HepG2 (cell line): Measurements from ENCODE around the gene KIAA1191. TPM values are rescaled to one million over a fixed set of nuclear protein-coding genes. Genes with fewer than 3 reads are reported as not detected.

Source experiments
- CSRNP2 ChIP-seq: sonication (generic); formaldehyde crosslinking; conservative IDR thresholded peaks from 2 replicates; pipeline ENCODE4 v1.8.0; 2022; ENCODE audit warnings: low read depth, missing genetic modification reagents
- DPF2 ChIP-seq: sonication (generic); formaldehyde crosslinking; IDR thresholded peaks from 2 replicates; pipeline ENCODE4 v1.4.0; 2020; ENCODE audit warnings: mild to moderate bottlenecking, low read depth, missing genetic modification reagents, borderline replicate concordance
- ELK4 ChIP-seq: sonication (generic); formaldehyde crosslinking; IDR thresholded peaks from 2 replicates; pipeline ENCODE4 v1.9.0; 2021; ENCODE audit warnings: missing genetic modification reagents, borderline replicate concordance
- GATAD1 ChIP-seq: IDR thresholded peaks from 2 replicates; pipeline ENCODE4 v1.6.1; 2016; ENCODE audit warnings: missing genetic modification reagents, missing compliant biosample characterization
- HNRNPH1 ChIP-seq: fragments of 200-400 bp; formaldehyde crosslinking; optimal IDR thresholded peaks from 2 replicates; pipeline ENCODE3; 2017; ENCODE audit warnings: mild to moderate bottlenecking, low read depth, low read length
- IRX3 ChIP-seq: sonication (generic); formaldehyde crosslinking; IDR thresholded peaks from 2 replicates; pipeline ENCODE4 v1.8.1; 2023; ENCODE audit warnings: mild to moderate bottlenecking, low read depth, missing genetic modification reagents, borderline replicate concordance
- NR2F1 ChIP-seq, 2 experiments: fragments of 450-650 bp in 1 of 2; formaldehyde crosslinking in 1 of 2; IDR thresholded peaks; 2 replicates each; pipeline versions ENCODE4 v1.5.0 to v1.6.1; 2016 to 2020; ENCODE audit warnings: mild to moderate bottlenecking in 1 of 2, missing compliant biosample characterization in 1 of 2, missing genetic modification reagents in 1 of 2, moderate library complexity in 1 of 2
- PBX3 ChIP-seq: sonication (generic); formaldehyde crosslinking; IDR thresholded peaks from 2 replicates; pipeline ENCODE4 v1.8.1; 2023; ENCODE audit warnings: missing genetic modification reagents, inconsistent platforms, borderline replicate concordance
- RBM22 ChIP-seq: fragments of 200-400 bp; formaldehyde crosslinking; optimal IDR thresholded peaks from 2 replicates; pipeline ENCODE3; 2017; ENCODE audit warnings: mild to moderate bottlenecking, low read length, moderate library complexity
- RNF219 ChIP-seq: sonication (generic); formaldehyde crosslinking; IDR thresholded peaks from 2 replicates; pipeline ENCODE4 v1.5.0; 2020; ENCODE audit warnings: mild to moderate bottlenecking, missing genetic modification reagents
- SALL1 ChIP-seq: sonication (generic); formaldehyde crosslinking; IDR thresholded peaks from 2 replicates; pipeline ENCODE4 v1.8.0; 2022; ENCODE audit warnings: mild to moderate bottlenecking, missing genetic modification reagents
- SMC3 ChIP-seq: IDR thresholded peaks from 2 replicates; pipeline ENCODE4 v1.6.1; 2011; ENCODE audit warnings: low read length, improper control_type of control experiment
- TBL1XR1 ChIP-seq: fragments of 150-350 bp; IDR thresholded peaks from 2 replicates; pipeline ENCODE4 v1.6.1; 2014; ENCODE audit warnings: borderline replicate concordance, low read length; ENCODE audit not compliant: partially characterized antibody
- ZBTB25 ChIP-seq: IDR thresholded peaks from 2 replicates; pipeline ENCODE4 v1.6.1; 2018; ENCODE audit warnings: missing genetic modification reagents
- ZBTB34 ChIP-seq: sonication (generic); formaldehyde crosslinking; IDR thresholded peaks from 2 replicates; pipeline ENCODE4 v1.8.0; 2022; ENCODE audit warnings: mild to moderate bottlenecking, missing genetic modification reagents
- ZFAT ChIP-seq: sonication (generic); formaldehyde crosslinking; conservative IDR thresholded peaks from 2 replicates; pipeline ENCODE4 v1.8.1; 2023; ENCODE audit warnings: missing genetic modification reagents, inconsistent platforms
- ZMYM2 ChIP-seq: sonication (generic); formaldehyde crosslinking; IDR thresholded peaks from 2 replicates; pipeline ENCODE4 v1.8.0; 2022; ENCODE audit warnings: mild to moderate bottlenecking, missing genetic modification reagents
- ZNF577 ChIP-seq: sonication (generic); formaldehyde crosslinking; IDR thresholded peaks from 2 replicates; pipeline ENCODE4 v1.4.0; 2020; ENCODE audit warnings: mild to moderate bottlenecking, low read depth, missing genetic modification reagents, borderline replicate concordance
- ZNF768 ChIP-seq: sonication (generic); formaldehyde crosslinking; IDR thresholded peaks from 2 replicates; pipeline ENCODE4 v1.4.0; 2020; ENCODE audit warnings: missing genetic modification reagents
- polyA plus RNA-seq, 8 experiments: library from polyadenylated mRNA; depleted of rRNA in 3 of 8; stranded (reverse) in 7 of 8; unstranded in 1 of 8; fragments of >200 nt; fragmentation: Illumina TruSeq in 4 of 8; extraction: Trizol in 4 of 8; gene quantifications; 2 replicates each; pipeline versions ENCODE4 v1.2.1 to v1.2.3, GENCODE V29; 2011 to 2016; ENCODE audit warnings: low read depth in 4 of 8, missing spikeins in 1 of 8, mixed read lengths in 1 of 8; ENCODE audit not compliant: insufficient read depth in 1 of 8
- total RNA-seq, 5 experiments: library from RNA; depleted of rRNA; stranded (reverse); fragments of >200 nt; fragmentation: Illumina TruSeq; extraction: Trizol; gene quantifications; 2 replicates each; pipeline ENCODE4 v1.2.3, GENCODE V29; 2016; ENCODE audit warnings: low read depth in 1 of 5

The KIAA1191 gene
- total and polyA plus RNA-seq, 2 of the 13 experiments (the other 11 are each of a cell fraction or from before 2014, with no cell fraction given), result 63.6 to 103 TPM

GRCh38 chr5:176361437-176362232, at the start of gene KIAA1191 (continued):
- TF ChIP-seq TBL1XR1 (peak; percentile 37), RBM22 (no peak), NR2F1 (CRISPR knock-in tag; IDR thresholded peaks at IDR 0.05) (no peak; a peak in 1 of 4 replicates), DPF2 (CRISPR knock-in tag) (no peak), SMC3 (no peak), IRX3 (CRISPR knock-in tag) (no peak), HNRNPH1 (peak; percentile 51), ZBTB25 (CRISPR knock-in tag) (peak; percentile 84), ZNF768 (peak; percentile 68; the same call in 1 of the 2 replicates), ELK4 (CRISPR knock-in tag) (peak; percentile 45; the same call in 1 of the 2 replicates), ZBTB34 (CRISPR knock-in tag) (no peak), ZMYM2 (CRISPR knock-in tag) (peak; percentile 40; the same call in 1 of the 2 replicates), SALL1 (CRISPR knock-in tag) (peak; percentile 86; the same call in 1 of the 2 replicates), CSRNP2 (no peak), RNF219 (CRISPR knock-in tag) (no peak), ZFAT (no peak), ZNF577 (CRISPR knock-in tag) (no peak), PBX3 (no peak), GATAD1 (CRISPR knock-in tag) (peak; percentile 89)
